IgD-negative memory B cell (primary cell): ENCODE measurements around the gene MMP15. TPM values are rescaled to one million over a fixed set of nuclear protein-coding genes. Genes with fewer than 3 reads are reported as not detected.
"Not testable (repeated sequence)": the region's sequence is repeated elsewhere in the genome, so short reads cannot be mapped to it uniquely, and the experiment has no call there.

Experiments used
- H3K27ac Mint-ChIP-seq, 3 donors: one replicate each; pipeline ENCODE4 v1.8.0; 2020 to 2022; ENCODE audit warnings: mild to moderate bottlenecking in 3 of 3, mixed read lengths in 3 of 3, moderate library complexity in 1 of 3
- H3K27me3 Mint-ChIP-seq: one replicate; pipeline ENCODE4 v1.8.0; 2021; ENCODE audit warnings: mixed read lengths
- H3K36me3 Mint-ChIP-seq: one replicate; pipeline ENCODE4 v1.8.0; 2020; ENCODE audit warnings: mild to moderate bottlenecking, mixed read lengths
- H3K4me1 Mint-ChIP-seq, 3 donors: one replicate each; pipeline ENCODE4 v1.8.0; 2020 to 2022; ENCODE audit warnings: mixed read lengths in 3 of 3, mild to moderate bottlenecking in 1 of 3
- H3K4me3 Mint-ChIP-seq, 4 donors: one replicate each; pipeline ENCODE4 v1.8.0; 2020 to 2022; ENCODE audit warnings: mild to moderate bottlenecking in 4 of 4, mixed read lengths in 4 of 4, moderate library complexity in 3 of 4
- H3K9me3 Mint-ChIP-seq, 3 donors: one replicate each; pipeline ENCODE4 v1.8.0; 2020 to 2021; ENCODE audit warnings: mixed read lengths in 3 of 3, mild to moderate bottlenecking in 1 of 3
- polyA plus RNA-seq: library from polyadenylated mRNA; unstranded; fragments of 300-500 nt; fragmentation: Illumina TruSeq; gene quantifications from one replicate; pipeline ENCODE4 v1.2.3, GENCODE V29; 2021

MMP15 gene
- polyA plus RNA-seq, 1 donor from 2014 or later = not detected

GRCh38 chr16:58054289-58054688 is 28.7 kb downstream of the MMP15 start:
- Mint-ChIP-seq H3K9me3 (peaks cover 0 to 1% (median 0%) of the 10 kb centered on the region in 3 donors), H3K4me1 (no peaks in the 10 kb centered on the region), H3K27ac (no peak overlapping the region), H3K36me3 (peaks cover 3% of the 10 kb centered on the region), H3K27me3 (no peaks in the 10 kb centered on the region), H3K4me3 (no peak overlapping the region)

- H3K4me3 Mint-ChIP-seq = no peak overlapping the region
- H3K27me3 Mint-ChIP-seq = no peaks in the 10 kb centered on the region
- no peaks in the 10 kb centered on the region for H3K36me3 Mint-ChIP-seq
- H3K9me3 Mint-ChIP-seq = no peaks in the 10 kb centered on the region
- no peak overlapping the region for H3K27ac Mint-ChIP-seq
- no peaks in the 10 kb centered on the region for H3K4me1 Mint-ChIP-seq
Observed at GRCh38 chr16:58056580-58056979, 31.0 kb downstream of the MMP15 start.

GRCh38 chr16:58057121-58057520 is 31.6 kb downstream of the MMP15 start:
- Mint-ChIP-seq H3K27me3 (no peaks in the 10 kb centered on the region), H3K27ac (no peak overlapping the region), H3K4me3 (no peak overlapping the region), H3K4me1 (no peaks in the 10 kb centered on the region), H3K9me3 (no peaks in the 10 kb centered on the region), H3K36me3 (no peaks in the 10 kb centered on the region)

- Mint-ChIP-seq H3K27me3 (no peaks in the 10 kb centered on the region), H3K9me3 (no peaks in the 10 kb centered on the region), H3K27ac (no peak overlapping the region), H3K4me1 (no peaks in the 10 kb centered on the region), H3K4me3 (no peak overlapping the region), H3K36me3 (no peaks in the 10 kb centered on the region)
Observed at GRCh38 chr16:58057784-58058183, 32.2 kb downstream of the MMP15 start.

GRCh38 chr16:58062821-58063220 is 37.3 kb downstream of the MMP15 start:
- H3K4me3 Mint-ChIP-seq = no peak overlapping the region
- H3K9me3 Mint-ChIP-seq = no peaks in the 10 kb centered on the region
- no peak overlapping the region for H3K27ac Mint-ChIP-seq
- no peaks in the 10 kb centered on the region for H3K4me1 Mint-ChIP-seq
- H3K27me3 Mint-ChIP-seq = no peaks in the 10 kb centered on the region
- no peaks in the 10 kb centered on the region for H3K36me3 Mint-ChIP-seq

- H3K27me3 Mint-ChIP-seq = no peaks in the 10 kb centered on the region
- H3K27ac Mint-ChIP-seq = no peak overlapping the region
- H3K36me3 Mint-ChIP-seq = no peaks in the 10 kb centered on the region
- no peaks in the 10 kb centered on the region for H3K4me1 Mint-ChIP-seq
- no peak overlapping the region for H3K4me3 Mint-ChIP-seq
- no peaks in the 10 kb centered on the region for H3K9me3 Mint-ChIP-seq
Observed at GRCh38 chr16:58063377-58064076, 38.0 kb downstream of the MMP15 start.

GRCh38 chr16:58070585-58070984 is 45.0 kb downstream of the MMP15 start:
- Mint-ChIP-seq H3K27ac (no peak overlapping the region), H3K4me3 (no peak overlapping the region), H3K36me3 (no peaks in the 10 kb centered on the region), H3K4me1 (peaks cover 0 to 2% (median 0%) of the 10 kb centered on the region in 3 donors), H3K27me3 (peaks cover 1% of the 10 kb centered on the region), H3K9me3 (peaks cover 0 to 12% (median 9%) of the 10 kb centered on the region in 3 donors)

- H3K27ac Mint-ChIP-seq, H3K4me1 Mint-ChIP-seq, H3K36me3 Mint-ChIP-seq: not testable (repeated sequence)
Observed at GRCh38 chr16:58072134-58072533, 46.6 kb downstream of the MMP15 start.

GRCh38 chr16:58073086-58073485 is 47.5 kb downstream of the MMP15 start:
- H3K27ac Mint-ChIP-seq, H3K4me3 Mint-ChIP-seq, H3K27me3 Mint-ChIP-seq, H3K4me1 Mint-ChIP-seq, H3K36me3 Mint-ChIP-seq: not testable (repeated sequence)
- peaks cover 0 to 18% (median 12%) of the 10 kb centered on the region in 3 donors for H3K9me3 Mint-ChIP-seq

More at GRCh38 chr16:58072134-58072533, 46.6 kb downstream of the MMP15 start:
- peaks cover 0 to 18% (median 12%) of the 10 kb centered on the region in 3 donors for H3K9me3 Mint-ChIP-seq
- not testable (repeated sequence) for H3K27me3 Mint-ChIP-seq, H3K4me3 Mint-ChIP-seq

- H3K27ac Mint-ChIP-seq = no peak overlapping the region
- H3K9me3 Mint-ChIP-seq = peaks cover 0 to 18% (median 12%) of the 10 kb centered on the region in 3 donors
- H3K27me3 Mint-ChIP-seq = peaks cover 1% of the 10 kb centered on the region
- peaks cover 0 to 2% (median 0%) of the 10 kb centered on the region in 3 donors for H3K4me1 Mint-ChIP-seq
- H3K4me3 Mint-ChIP-seq = no peak overlapping the region
- peaks cover 7% of the 10 kb centered on the region for H3K36me3 Mint-ChIP-seq
Observed at GRCh38 chr16:58074657-58075056, 49.1 kb downstream of the MMP15 start.

GRCh38 chr16:58076514-58076913 is 51.0 kb downstream of the MMP15 start:
- H3K36me3 Mint-ChIP-seq = peaks cover 7% of the 10 kb centered on the region
- H3K27me3 Mint-ChIP-seq = peaks cover 1% of the 10 kb centered on the region
- H3K9me3 Mint-ChIP-seq = peaks cover 0 to 15% (median 10%) of the 10 kb centered on the region in 3 donors
- H3K4me1 Mint-ChIP-seq = no peaks in the 10 kb centered on the region
- no peak overlapping the region for H3K4me3 Mint-ChIP-seq
- peak overlapping the region in 1 of 3 donors; percentile 6 for H3K27ac Mint-ChIP-seq

- H3K4me3 Mint-ChIP-seq = no peak overlapping the region
- peaks cover 7% of the 10 kb centered on the region for H3K36me3 Mint-ChIP-seq
- no peak overlapping the region for H3K27ac Mint-ChIP-seq
- H3K4me1 Mint-ChIP-seq = no peaks in the 10 kb centered on the region
- peaks cover 0 to 6% (median 3%) of the 10 kb centered on the region in 3 donors for H3K9me3 Mint-ChIP-seq
- H3K27me3 Mint-ChIP-seq = peaks cover 3% of the 10 kb centered on the region
Observed at GRCh38 chr16:58077796-58078195, 52.2 kb downstream of the MMP15 start.

GRCh38 chr16:58080657-58081056 is 55.1 kb downstream of the MMP15 start:
- not testable (repeated sequence) for H3K4me1 Mint-ChIP-seq, H3K4me3 Mint-ChIP-seq, H3K36me3 Mint-ChIP-seq, H3K27me3 Mint-ChIP-seq, H3K9me3 Mint-ChIP-seq, H3K27ac Mint-ChIP-seq

GRCh38 chr16:58082381-58082780 is 56.8 kb downstream of the MMP15 start:
- H3K9me3 Mint-ChIP-seq = no peaks in the 10 kb centered on the region
- no peak overlapping the region for H3K27ac Mint-ChIP-seq
- H3K27me3 Mint-ChIP-seq = peaks cover 2% of the 10 kb centered on the region
- H3K4me1 Mint-ChIP-seq = no peaks in the 10 kb centered on the region
- no peak overlapping the region for H3K4me3 Mint-ChIP-seq
- no peaks in the 10 kb centered on the region for H3K36me3 Mint-ChIP-seq

- Mint-ChIP-seq H3K36me3 (no peaks in the 10 kb centered on the region), H3K4me3 (no peak overlapping the region), H3K9me3 (no peaks in the 10 kb centered on the region), H3K27me3 (peaks cover 2% of the 10 kb centered on the region), H3K4me1 (no peaks in the 10 kb centered on the region), H3K27ac (no peak overlapping the region)
Observed at GRCh38 chr16:58084635-58085034, 59.1 kb downstream of the MMP15 start.

- H3K4me1 Mint-ChIP-seq = no peaks in the 10 kb centered on the region
- H3K4me3 Mint-ChIP-seq = no peak overlapping the region
- no peaks in the 10 kb centered on the region for H3K36me3 Mint-ChIP-seq
- peaks cover 2% of the 10 kb centered on the region for H3K27me3 Mint-ChIP-seq
- H3K27ac Mint-ChIP-seq = no peak overlapping the region
- H3K9me3 Mint-ChIP-seq = no peaks in the 10 kb centered on the region
Observed at GRCh38 chr16:58085171-58085570, 59.6 kb downstream of the MMP15 start.
